ENCODE results near the gene PTPRN2. TPM values are rescaled to one million over a fixed set of nuclear protein-coding genes. Genes with fewer than 3 reads are reported as not detected.

PTPRN2 gene
- total RNA-seq, 1 experiment from 2014 or later: 1.1 TPM

DNA sequence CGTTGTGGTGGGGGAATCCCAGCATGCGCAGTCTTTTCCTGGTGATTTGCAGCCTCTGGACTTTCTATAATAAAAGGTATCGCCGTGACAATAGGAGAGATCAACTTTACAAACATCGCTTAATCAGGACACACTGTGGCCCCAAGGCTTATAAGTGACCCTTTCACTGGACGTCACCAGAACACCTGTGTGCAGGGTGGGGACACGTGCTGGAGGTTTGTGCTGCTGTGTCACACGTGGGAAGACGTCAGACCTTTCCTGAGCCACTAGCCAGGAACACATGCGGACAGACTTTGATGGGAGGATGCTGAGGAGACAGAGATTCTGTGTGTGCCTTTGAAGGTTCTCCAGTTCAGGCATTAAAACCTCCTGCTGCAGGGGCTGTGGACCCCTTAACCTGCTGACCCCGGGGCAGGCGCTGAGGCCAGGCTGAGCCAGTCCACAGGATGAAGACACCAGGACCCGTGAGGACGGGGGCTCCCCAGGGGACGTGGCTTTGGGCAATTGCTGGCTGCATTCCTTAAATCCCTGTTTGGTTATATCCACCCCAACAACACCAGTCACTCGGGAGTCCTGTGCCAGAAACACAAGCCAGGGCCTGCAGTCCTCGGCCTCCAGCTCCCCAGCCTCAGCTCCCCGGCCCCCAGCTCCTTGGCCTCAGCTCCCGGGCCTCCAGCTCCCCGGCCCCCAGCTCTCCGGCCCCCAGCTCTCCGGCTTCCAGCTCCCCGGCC lies 183.4 kb downstream of the PTPRN2 start:
- Histone ChIP-seq H3K27me3 (ENCODE audit: control insufficient read depth, insufficient read depth, low read length) (no peaks in the 10 kb centered on the region), H3K4me3 (ENCODE audit: low read depth in 2 of 2, low read length in 2 of 2) (no peak overlapping the region), H3K9me3 (ENCODE audit: control insufficient read depth, insufficient read depth, low read depth, low read length) (no peaks in the 10 kb centered on the region), H3K36me3 (ENCODE audit: control insufficient read depth, insufficient read depth, low read length) (no peaks in the 10 kb centered on the region), H3K27ac (ENCODE audit: low read length) (no peak overlapping the region), H3K4me1 (ENCODE audit: control insufficient read depth, insufficient read depth, low read length) (no peaks in the 10 kb centered on the region)
- BruUV-seq (replicated peaks): no TSS peak
- in situ Hi-C loops (cut with HindIII; ENCODE audit: low pct_unique_long_range_greater_than_20kb, low sequenced_read_pairs) (no loop called here), intact Hi-C loops (cut with micrococcal nuclease; ENCODE audit: unreplicated experiment) (no loop called here)
- TF ChIP-seq SIN3A (IDR thresholded peaks at IDR 0.05; ENCODE audit: borderline replicate concordance, insufficient read depth, low read depth, low read length): no peak
- TF ChIP-seq, protein P1, sequence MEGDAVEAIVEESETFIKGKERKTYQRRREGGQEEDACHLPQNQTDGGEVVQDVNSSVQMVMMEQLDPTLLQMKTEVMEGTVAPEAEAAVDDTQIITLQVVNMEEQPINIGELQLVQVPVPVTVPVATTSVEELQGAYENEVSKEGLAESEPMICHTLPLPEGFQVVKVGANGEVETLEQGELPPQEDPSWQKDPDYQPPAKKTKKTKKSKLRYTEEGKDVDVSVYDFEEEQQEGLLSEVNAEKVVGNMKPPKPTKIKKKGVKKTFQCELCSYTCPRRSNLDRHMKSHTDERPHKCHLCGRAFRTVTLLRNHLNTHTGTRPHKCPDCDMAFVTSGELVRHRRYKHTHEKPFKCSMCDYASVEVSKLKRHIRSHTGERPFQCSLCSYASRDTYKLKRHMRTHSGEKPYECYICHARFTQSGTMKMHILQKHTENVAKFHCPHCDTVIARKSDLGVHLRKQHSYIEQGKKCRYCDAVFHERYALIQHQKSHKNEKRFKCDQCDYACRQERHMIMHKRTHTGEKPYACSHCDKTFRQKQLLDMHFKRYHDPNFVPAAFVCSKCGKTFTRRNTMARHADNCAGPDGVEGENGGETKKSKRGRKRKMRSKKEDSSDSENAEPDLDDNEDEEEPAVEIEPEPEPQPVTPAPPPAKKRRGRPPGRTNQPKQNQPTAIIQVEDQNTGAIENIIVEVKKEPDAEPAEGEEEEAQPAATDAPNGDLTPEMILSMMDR (IDR thresholded peaks at IDR 0.05): no peak
- TF ChIP-seq TCF7L2 (IDR thresholded peaks at IDR 0.05; ENCODE audit: low read depth, low read length): no peak
- TF ChIP-seq, protein P2, sequence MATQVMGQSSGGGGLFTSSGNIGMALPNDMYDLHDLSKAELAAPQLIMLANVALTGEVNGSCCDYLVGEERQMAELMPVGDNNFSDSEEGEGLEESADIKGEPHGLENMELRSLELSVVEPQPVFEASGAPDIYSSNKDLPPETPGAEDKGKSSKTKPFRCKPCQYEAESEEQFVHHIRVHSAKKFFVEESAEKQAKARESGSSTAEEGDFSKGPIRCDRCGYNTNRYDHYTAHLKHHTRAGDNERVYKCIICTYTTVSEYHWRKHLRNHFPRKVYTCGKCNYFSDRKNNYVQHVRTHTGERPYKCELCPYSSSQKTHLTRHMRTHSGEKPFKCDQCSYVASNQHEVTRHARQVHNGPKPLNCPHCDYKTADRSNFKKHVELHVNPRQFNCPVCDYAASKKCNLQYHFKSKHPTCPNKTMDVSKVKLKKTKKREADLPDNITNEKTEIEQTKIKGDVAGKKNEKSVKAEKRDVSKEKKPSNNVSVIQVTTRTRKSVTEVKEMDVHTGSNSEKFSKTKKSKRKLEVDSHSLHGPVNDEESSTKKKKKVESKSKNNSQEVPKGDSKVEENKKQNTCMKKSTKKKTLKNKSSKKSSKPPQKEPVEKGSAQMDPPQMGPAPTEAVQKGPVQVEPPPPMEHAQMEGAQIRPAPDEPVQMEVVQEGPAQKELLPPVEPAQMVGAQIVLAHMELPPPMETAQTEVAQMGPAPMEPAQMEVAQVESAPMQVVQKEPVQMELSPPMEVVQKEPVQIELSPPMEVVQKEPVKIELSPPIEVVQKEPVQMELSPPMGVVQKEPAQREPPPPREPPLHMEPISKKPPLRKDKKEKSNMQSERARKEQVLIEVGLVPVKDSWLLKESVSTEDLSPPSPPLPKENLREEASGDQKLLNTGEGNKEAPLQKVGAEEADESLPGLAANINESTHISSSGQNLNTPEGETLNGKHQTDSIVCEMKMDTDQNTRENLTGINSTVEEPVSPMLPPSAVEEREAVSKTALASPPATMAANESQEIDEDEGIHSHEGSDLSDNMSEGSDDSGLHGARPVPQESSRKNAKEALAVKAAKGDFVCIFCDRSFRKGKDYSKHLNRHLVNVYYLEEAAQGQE (IDR thresholded peaks at IDR 0.05; ENCODE audit: insufficient read depth in 1 of 2, low read depth in 2 of 2, low read length in 1 of 2): no peak
- TF ChIP-seq POLR2AphosphoS5 (IDR thresholded peaks at IDR 0.05; ENCODE audit: low read depth, low read length): no peak
- DNase-seq (ENCODE audit: low read depth, low spot score) (no peak), ATAC-seq (no peak)
- ChIA-PET CTCF (no interaction called here), POLR2A (interaction anchor here (0.7 kb wide), 1 partner anchor 26 kb away, joined by 5 read pairs; no protein-coding TSS in a partner anchor)

DNA sequence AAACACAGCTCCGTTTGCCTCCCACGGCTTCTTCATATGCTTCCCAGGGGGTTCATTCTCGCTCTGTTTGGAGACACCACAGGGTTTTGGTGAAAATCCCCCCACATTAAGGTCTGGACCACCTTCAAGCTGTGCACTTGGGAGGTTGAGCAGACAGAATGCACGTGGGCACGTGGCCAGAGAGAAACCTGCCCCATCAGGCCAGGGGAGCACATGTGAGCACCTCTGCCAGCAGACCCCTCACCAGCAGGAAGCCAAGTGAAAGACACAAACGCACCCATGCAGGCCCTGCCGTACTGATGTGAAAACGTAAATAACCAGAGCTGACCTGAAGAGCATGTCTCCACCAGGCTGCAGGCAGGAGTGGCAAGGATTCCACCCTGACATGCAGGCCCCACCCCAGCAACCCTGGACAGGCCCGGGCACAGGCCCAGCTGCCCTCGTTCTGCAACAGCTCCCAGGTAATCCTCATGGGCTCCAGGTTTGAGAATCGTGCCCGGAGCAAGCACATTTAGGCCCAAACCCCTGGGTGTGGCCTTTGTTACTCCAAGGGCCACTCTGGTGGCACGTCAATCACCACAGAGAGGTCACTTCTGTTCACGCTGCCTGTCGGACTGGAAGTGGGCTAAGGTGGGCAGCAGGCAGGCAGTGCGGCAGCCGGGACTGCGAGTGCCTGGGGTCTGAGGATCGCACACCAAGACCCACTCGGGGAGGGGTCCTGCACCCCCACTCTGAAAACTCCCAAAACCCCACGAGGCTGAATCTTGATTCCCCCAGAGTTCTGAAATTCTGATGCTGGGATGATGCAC lies 184.4 kb downstream of the PTPRN2 start:
- POLR2A ChIA-PET: no interaction called here
- no TSS peak for BruUV-seq (replicated peaks)
- DNase-seq (ENCODE audit: low read depth, low spot score) (no peak), ATAC-seq (no peak)
- TF ChIP-seq SIN3A (IDR thresholded peaks at IDR 0.05; ENCODE audit: borderline replicate concordance, insufficient read depth, low read depth, low read length): no peak
- TF ChIP-seq, protein P2 (IDR thresholded peaks at IDR 0.05; ENCODE audit: insufficient read depth in 1 of 2, low read depth in 2 of 2, low read length in 1 of 2): no peak
- TF ChIP-seq, protein P1 (IDR thresholded peaks at IDR 0.05): no peak
- no peak for TF ChIP-seq TCF7L2 (IDR thresholded peaks at IDR 0.05; ENCODE audit: low read depth, low read length)
- no peak for TF ChIP-seq POLR2AphosphoS5 (IDR thresholded peaks at IDR 0.05; ENCODE audit: low read depth, low read length)
- H3K9me3 ChIP-seq (ENCODE audit: control insufficient read depth, insufficient read depth, low read depth, low read length): no peaks in the 10 kb centered on the region
- H3K4me1 ChIP-seq (ENCODE audit: control insufficient read depth, insufficient read depth, low read length): no peaks in the 10 kb centered on the region
- H3K4me3 ChIP-seq (ENCODE audit: low read depth in 2 of 2, low read length in 2 of 2): no peak overlapping the region
- in situ Hi-C loops (cut with HindIII; ENCODE audit: low pct_unique_long_range_greater_than_20kb, low sequenced_read_pairs): no loop called here
- H3K27me3 ChIP-seq (ENCODE audit: control insufficient read depth, insufficient read depth, low read length): no peaks in the 10 kb centered on the region
- CTCF ChIA-PET: no interaction called here
- no peaks in the 10 kb centered on the region for H3K36me3 ChIP-seq (ENCODE audit: control insufficient read depth, insufficient read depth, low read length)
- H3K27ac ChIP-seq (ENCODE audit: low read length): no peak overlapping the region
- intact Hi-C loops (cut with micrococcal nuclease; ENCODE audit: unreplicated experiment): no loop called here
